H1 (cell line): ENCODE measurements around the gene PLA2G4D. TPM values are rescaled to one million over a fixed set of nuclear protein-coding genes. Genes with fewer than 3 reads are reported as not detected.

Source experiments
- CTCF ChIA-PET: fragments of 300-600 bp; sonication (Branson Sonifier 250); formaldehyde crosslinking; loops from one replicate; lab custom pipeline; 2021; ENCODE audit not compliant: partially characterized antibody; lab: Charles Lee
- POLR2A ChIA-PET: fragments of 300-600 bp; sonication (Branson Sonifier 250); formaldehyde crosslinking; loops from one replicate; lab custom pipeline; 2021; ENCODE audit warnings: inconsistent platforms; ENCODE audit not compliant: partially characterized antibody; lab: Charles Lee
- DNase-seq, 2 experiments: peaks; one replicate each; pipeline versions ENCODE4 v3.0.0 to v3.0.0-alpha.2; 2010 to 2022; ENCODE audit warnings: low spot score in 2 of 2, low read depth in 1 of 2, mixed read lengths in 1 of 2
- FAIRE-seq: peaks from 2 replicates; lab custom pipeline; 2011; peaks lifted over from hg19 to GRCh38; lab: Jason Lieb, UNC
- H2AFZ ChIP-seq: 2 replicates; pipeline ENCODE4 v1.8.1; 2012; ENCODE audit warnings: low read length, inconsistent platforms
- H2AK5ac ChIP-seq: 2 replicates; pipeline ENCODE4 v1.6.1; 2013; ENCODE audit warnings: low read depth, low read length
- H2BK120ac ChIP-seq: replicated peaks from 2 replicates; pipeline ENCODE3; 2013; ENCODE audit warnings: low read depth, low read length, inconsistent platforms
- H2BK12ac ChIP-seq: 2 replicates; pipeline ENCODE4 v1.6.1; 2013; ENCODE audit warnings: low read depth, low read length
- H2BK15ac ChIP-seq: 2 replicates; pipeline ENCODE4 v1.6.1; 2013; ENCODE audit warnings: low read length
- H2BK20ac ChIP-seq: 2 replicates; pipeline ENCODE4 v1.6.1; 2013; ENCODE audit warnings: low read length
- H2BK5ac ChIP-seq: 2 replicates; pipeline ENCODE4 v1.6.1; 2013; ENCODE audit warnings: low read depth, low read length
- H3K14ac ChIP-seq: 2 replicates; pipeline ENCODE4 v1.6.1; 2013; ENCODE audit warnings: inconsistent platforms; ENCODE audit not compliant: insufficient read length
- H3K18ac ChIP-seq: 2 replicates; pipeline ENCODE4 v1.6.1; 2013; ENCODE audit warnings: low read length; ENCODE audit errors: extremely low read depth
- H3K23ac ChIP-seq: 2 replicates; pipeline ENCODE4 v1.6.1; 2013; ENCODE audit warnings: inconsistent platforms; ENCODE audit not compliant: insufficient read length
- H3K23me2 ChIP-seq: 2 replicates; pipeline ENCODE4 v1.6.1; 2013; ENCODE audit warnings: low read depth, low read length
- H3K27ac ChIP-seq: 2 replicates; pipeline ENCODE4 v1.6.1; 2011; ENCODE audit warnings: low read depth, low read length, inconsistent platforms
- H3K27me3 ChIP-seq, 4 experiments: replicated peaks in 1 of 4; 1 replicate in 1 of 4; 2 replicates in 3 of 4; pipeline versions ENCODE4 v1.6.1 to v1.8.1; 2011 to 2013; ENCODE audit warnings: low read length in 3 of 4, mild to moderate bottlenecking in 3 of 4, inconsistent platforms in 2 of 4, mixed read lengths in 2 of 4, moderate library complexity in 1 of 4; ENCODE audit not compliant: control insufficient read depth in 3 of 4, insufficient read depth in 3 of 4; ENCODE audit errors: extremely low read depth in 1 of 4
- H3K36me3 ChIP-seq, 4 experiments: 2 replicates each; pipeline versions ENCODE4 v1.6.1 to v1.8.1; 2011 to 2013; ENCODE audit warnings: mild to moderate bottlenecking in 4 of 4, low read length in 3 of 4, moderate library complexity in 2 of 4, control low read depth in 1 of 4, inconsistent platforms in 1 of 4; ENCODE audit not compliant: insufficient read depth in 4 of 4, control insufficient read depth in 2 of 4
- H3K4ac ChIP-seq: replicated peaks from 2 replicates; pipeline ENCODE3; 2013; ENCODE audit warnings: low read length, low read depth, mixed read lengths, inconsistent platforms; ENCODE audit not compliant: insufficient read length
- H3K4me1 ChIP-seq, 4 experiments: replicated peaks in 1 of 4; 1 replicate in 1 of 4; 2 replicates in 3 of 4; pipeline versions ENCODE4 v1.6.1 to v1.8.1; 2011 to 2013; ENCODE audit warnings: low read length in 3 of 4, inconsistent platforms in 2 of 4, mixed read lengths in 1 of 4; ENCODE audit not compliant: insufficient read depth in 4 of 4, control insufficient read depth in 3 of 4
- H3K4me2 ChIP-seq, 2 experiments: 2 replicates each; pipeline versions ENCODE4 v1.6.1 to v1.8.1; 2011 to 2013; ENCODE audit warnings: low read depth in 2 of 2, low read length in 2 of 2, control low read depth in 1 of 2, inconsistent platforms in 1 of 2, mild to moderate bottlenecking in 1 of 2; ENCODE audit not compliant: insufficient read depth in 1 of 2
- H3K4me3 ChIP-seq, 4 experiments: fragments of 200-600, 300-600 bp in 1 of 4; sonication (generic), shearing (Covaris generic), sonication (Bioruptor Twin) in 1 of 4; 2 replicates each; pipeline versions ENCODE4 v1.5.1 to v1.8.1; 2011 to 2016; ENCODE audit warnings: low read length in 4 of 4, low read depth in 3 of 4, control low read depth in 2 of 4, inconsistent platforms in 2 of 4, mild to moderate bottlenecking in 2 of 4, mixed read lengths in 1 of 4, moderate library complexity in 1 of 4; ENCODE audit not compliant: insufficient read depth in 2 of 4; ENCODE audit errors: extremely low read depth in 1 of 4
- H3K56ac ChIP-seq: replicated peaks from 2 replicates; pipeline ENCODE3; 2013; ENCODE audit warnings: low read depth, mild to moderate bottlenecking, mixed read lengths, low read length, inconsistent platforms; ENCODE audit not compliant: insufficient read length
- H3K79me1 ChIP-seq: 2 replicates; pipeline ENCODE4 v1.6.1; 2013; ENCODE audit warnings: low read depth, low read length, control low read depth
- H3K79me2 ChIP-seq, 2 experiments: 2 replicates each; pipeline versions ENCODE4 v1.6.1 to v1.8.1; 2012 to 2013; ENCODE audit warnings: low read length in 2 of 2, mild to moderate bottlenecking in 2 of 2, inconsistent platforms in 1 of 2; ENCODE audit not compliant: insufficient read depth in 2 of 2, control insufficient read depth in 1 of 2
- H3K9ac ChIP-seq, 4 experiments: replicated peaks in 1 of 4; 1 replicate in 1 of 4; 2 replicates in 3 of 4; pipeline versions ENCODE4 v1.6.1 to v1.8.1; 2011 to 2013; ENCODE audit warnings: low read depth in 3 of 4, low read length in 3 of 4, control low read depth in 2 of 4, mild to moderate bottlenecking in 2 of 4, moderate library complexity in 2 of 4, inconsistent platforms in 1 of 4; ENCODE audit errors: extremely low read depth in 1 of 4
- H3K9me3 ChIP-seq, 2 experiments: 2 replicates each; pipeline versions ENCODE4 v1.6.1 to v1.8.1; 2012 to 2013; ENCODE audit warnings: mild to moderate bottlenecking in 2 of 2, moderate library complexity in 2 of 2, control low read depth in 1 of 2, inconsistent platforms in 1 of 2, low read depth in 1 of 2, low read length in 1 of 2, mixed read lengths in 1 of 2; ENCODE audit not compliant: insufficient read depth in 2 of 2
- H4K20me1 ChIP-seq, 2 experiments: replicated peaks in 1 of 2; 2 replicates each; pipeline versions ENCODE3 to v1.8.1; 2011 to 2013; ENCODE audit warnings: inconsistent platforms in 2 of 2, low read length in 2 of 2, mild to moderate bottlenecking in 1 of 2; ENCODE audit not compliant: insufficient read depth in 2 of 2, control insufficient read depth in 1 of 2
- H4K5ac ChIP-seq: 2 replicates; pipeline ENCODE4 v1.6.1; 2013; ENCODE audit warnings: low read length, low read depth, mixed read lengths, inconsistent platforms; ENCODE audit not compliant: insufficient read length
- H4K8ac ChIP-seq: 2 replicates; pipeline ENCODE4 v1.8.0; 2013; ENCODE audit warnings: mild to moderate bottlenecking, moderate library complexity, low read length, inconsistent platforms; ENCODE audit not compliant: insufficient read depth; ENCODE audit errors: extremely low read depth
- H4K91ac ChIP-seq: replicated peaks from 2 replicates; pipeline ENCODE3; 2013; ENCODE audit warnings: low read length, mixed read lengths, inconsistent platforms; ENCODE audit not compliant: insufficient read length
- ASH2L ChIP-seq: fragments of 200-600, 300-600 bp; sonication (generic); IDR thresholded peaks from one replicate; pipeline ENCODE4 v1.7.1; 2017; ENCODE audit warnings: low read length
- BRCA1 ChIP-seq: IDR thresholded peaks from 2 replicates; pipeline ENCODE4 v1.6.1; 2012; ENCODE audit warnings: low read depth, low read length, improper control_type of control experiment
- CBX8 ChIP-seq: fragments of 300-800, 300-1000 bp; sonication (generic); IDR thresholded peaks from 2 replicates; pipeline ENCODE4 v1.7.1; 2016; ENCODE audit warnings: low read depth, low read length, borderline replicate concordance
- CHD2 ChIP-seq: IDR thresholded peaks from 2 replicates; pipeline ENCODE4 v1.6.1; 2012; ENCODE audit warnings: low read length, improper control_type of control experiment
- CTBP2 ChIP-seq: IDR thresholded peaks from 2 replicates; pipeline ENCODE4 v1.7.0; 2011; ENCODE audit warnings: borderline replicate concordance, mild to moderate bottlenecking, moderate library complexity, mixed read lengths, low read length; ENCODE audit not compliant: insufficient read depth, insufficient read length
- KDM5A ChIP-seq: fragments of 200-600 bp; IDR thresholded peaks from 2 replicates; pipeline ENCODE4 v1.7.1; 2012; ENCODE audit warnings: mild to moderate bottlenecking, low read length, inconsistent platforms, mixed read lengths
- RAD21 ChIP-seq, 2 experiments: IDR thresholded peaks in 1 of 2; conservative IDR thresholded peaks in 1 of 2; 2 replicates each; pipeline ENCODE4 v1.6.1; 2011; ENCODE audit warnings: low read depth in 2 of 2, low read length in 2 of 2, improper control_type of control experiment in 1 of 2, inconsistent platforms in 1 of 2, mild to moderate bottlenecking in 1 of 2, moderate library complexity in 1 of 2
- RBBP5 ChIP-seq: IDR thresholded peaks from 2 replicates; pipeline ENCODE4 v1.7.1; 2012; ENCODE audit warnings: low read depth, mild to moderate bottlenecking, inconsistent platforms, low read length, moderate library complexity, borderline replicate concordance
- SP4 ChIP-seq: IDR thresholded peaks from 2 replicates; pipeline ENCODE4 v1.6.1; 2012; ENCODE audit warnings: low read length, inconsistent platforms
- SRF ChIP-seq: IDR thresholded peaks from 2 replicates; pipeline ENCODE4 v1.6.1; 2011; ENCODE audit warnings: mild to moderate bottlenecking, low read depth, low read length, moderate library complexity
- TEAD4 ChIP-seq: IDR thresholded peaks from 2 replicates; pipeline ENCODE4 v1.6.1; 2012; ENCODE audit warnings: low read depth, low read length, inconsistent platforms, mixed read lengths
- WGBS, 2 experiments: shearing (Covaris generic) in 1 of 2; methylation state at CpG; one replicate each; pipeline versions ENCODE4 v1.1.6 to v1.1.7; 2013 to 2015; ENCODE audit warnings: low lambda C conversion rate in 2 of 2, mixed read lengths in 2 of 2, inconsistent platforms in 1 of 2, low coverage in 1 of 2, missing lambda C conversion rate in 1 of 2; ENCODE audit not compliant: insufficient replicate concordance in 2 of 2, insufficient coverage in 1 of 2, insufficient read length in 1 of 2; ENCODE audit errors: extremely low coverage in 1 of 2, missing lambda C conversion rate in 1 of 2; 5-methylcytosine and 5-hydroxymethylcytosine counted together
- polyA plus RNA-seq, 7 experiments: library from polyadenylated mRNA; depleted of rRNA in 3 of 7; stranded (reverse) in 5 of 7; unstranded in 2 of 7; fragments of >200 nt in 5 of 7; fragments of 200-250 nt in 2 of 7; gene quantifications; 1 replicate in 5 of 7; 2 replicates in 1 of 7; 4 replicates in 1 of 7; pipeline versions ENCODE4 v1.2.1 to v1.2.3, GENCODE V29; 2011 to 2013; ENCODE audit warnings: missing spikeins in 2 of 7, mixed read lengths in 2 of 7
- total RNA-seq: library from RNA; stranded (reverse); fragmentation: NEBNext Ultra II Directional; extraction: Animal tissue kit (Norgen Biotek cat#: 25700); gene quantifications from 2 replicates; pipeline ENCODE4 v1.2.1, GENCODE V29; 2021
- TF ChIP-seq, protein P1 (sequence below): IDR thresholded peaks from 2 replicates; pipeline ENCODE4 v1.6.1; 2012; ENCODE audit warnings: inconsistent platforms

The PLA2G4D gene
- total and polyA plus RNA-seq, 2 of the 8 experiments (the other 6 are each of a cell fraction or from before 2014, with no cell fraction given) = 0.07 to 0.18 TPM

DNA sequence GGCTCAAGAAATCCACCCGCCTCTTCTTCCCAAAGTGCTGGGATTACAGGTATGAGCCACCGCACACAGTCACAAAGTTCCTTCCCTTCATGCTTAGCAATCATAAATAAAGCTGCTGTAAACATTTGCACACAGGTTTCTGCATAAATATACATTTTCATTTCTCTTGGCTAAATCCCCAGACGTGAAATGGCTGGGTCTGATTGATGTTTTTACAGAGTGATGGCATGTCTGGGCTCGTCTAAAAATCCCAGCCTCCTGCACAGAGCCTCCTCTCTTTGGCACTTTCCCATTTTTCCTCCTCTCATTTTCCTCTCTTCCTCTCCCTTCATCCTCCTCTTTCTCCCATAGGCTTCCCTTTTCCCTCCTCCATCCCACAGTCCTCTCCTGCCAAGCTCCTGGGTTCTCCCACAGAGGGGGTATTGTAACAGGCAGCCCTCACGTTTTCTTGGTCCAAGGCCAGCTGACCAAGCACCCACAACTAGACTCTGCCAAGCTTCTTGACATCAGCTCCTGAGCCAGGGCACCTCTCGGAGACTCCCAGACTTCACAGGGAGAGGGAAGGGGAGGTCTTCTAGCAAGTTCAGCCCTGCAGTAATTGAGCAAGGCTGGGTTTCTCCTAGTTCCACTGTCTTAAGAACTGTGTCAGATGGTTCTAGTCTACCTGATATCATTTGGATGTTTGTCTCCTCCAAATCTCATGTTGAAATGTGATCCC is 63.0 kb downstream of the PLA2G4D start:
- H3K4ac ChIP-seq = no peak overlapping the region
- no peak overlapping the region for H2AK5ac ChIP-seq
- H2AFZ ChIP-seq = no peak overlapping the region
- peaks cover 0 to 5% of the 10 kb centered on the region in 2 experiments; a peak in 1 of 4 replicates for H3K9me3 ChIP-seq
- no peak overlapping the region for H3K18ac ChIP-seq
- no peak overlapping the region for H3K27ac ChIP-seq
- H4K20me1 ChIP-seq = no peaks in the 10 kb centered on the region
- H2BK5ac ChIP-seq = no peak overlapping the region
- H3K56ac ChIP-seq = no peak overlapping the region
- ChIA-PET POLR2A (no interaction called here), CTCF (interaction anchor here (0.6 to 5.8 kb wide), 4 partner anchors 42 to 963 kb away, joined by 3 to 28 read pairs (median 3); no protein-coding TSS in a partner anchor)
- no peak overlapping the region for H4K5ac ChIP-seq
- no peak overlapping the region for H3K14ac ChIP-seq
- H3K23ac ChIP-seq = no peak overlapping the region
- H2BK15ac ChIP-seq = no peak overlapping the region
- H3K23me2 ChIP-seq = 0 out of 2 replicates have a peak, but pooled peaks cover 3% of the 10 kb centered on the region
- WGBS, 2 experiments = 82% methylated on average over 6 of the region's 6 CpGs; no CpG with 5 or more reads in 1 of the 2 experiments
- H2BK120ac ChIP-seq = no peak overlapping the region
- DNase-seq (no peak), FAIRE-seq (no peak)
- H4K91ac ChIP-seq = no peak overlapping the region
- no peak overlapping the region for H4K8ac ChIP-seq
- no peak overlapping the region for H2BK20ac ChIP-seq
- no peaks in the 10 kb centered on the region for H3K79me2 ChIP-seq
- H3K79me1 ChIP-seq = no peaks in the 10 kb centered on the region
- H3K36me3 ChIP-seq = no peaks in the 10 kb centered on the region
- H3K27me3 ChIP-seq = no peaks in the 10 kb centered on the region
- no peak overlapping the region for H2BK12ac ChIP-seq
- H3K9ac ChIP-seq = no peak overlapping the region
- H3K4me2 ChIP-seq = no peak overlapping the region
- no peak overlapping the region for H3K4me3 ChIP-seq
- peaks cover 2 to 4% (median 3%) of the 10 kb centered on the region in 4 experiments; a peak in 5 of 7 replicates for H3K4me1 ChIP-seq
- TF ChIP-seq, protein P1, sequence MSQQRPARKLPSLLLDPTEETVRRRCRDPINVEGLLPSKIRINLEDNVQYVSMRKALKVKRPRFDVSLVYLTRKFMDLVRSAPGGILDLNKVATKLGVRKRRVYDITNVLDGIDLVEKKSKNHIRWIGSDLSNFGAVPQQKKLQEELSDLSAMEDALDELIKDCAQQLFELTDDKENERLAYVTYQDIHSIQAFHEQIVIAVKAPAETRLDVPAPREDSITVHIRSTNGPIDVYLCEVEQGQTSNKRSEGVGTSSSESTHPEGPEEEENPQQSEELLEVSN = no peak
- TF ChIP-seq CTBP2 (no peak), ASH2L (no peak), RBBP5 (no peak), SP4 (no peak), BRCA1 (no peak), TEAD4 (no peak), SRF (no peak), CBX8 (no peak), RAD21 (IDR thresholded peaks at IDR 0.05 in 1 of 2, conservative IDR thresholded peaks at IDR 0.05 in 1 of 2; ENCODE audit: low read depth in 2 of 2, low read length in 2 of 2) (no peak), CHD2 (no peak), KDM5A (no peak)
